ENCODE data around the gene TMIE. TPM values are rescaled to one million over a fixed set of nuclear protein-coding genes. Genes with fewer than 3 reads are reported as not detected.

The TMIE gene
- polyA plus RNA-seq, 2 of the 4 experiments (the other 2 are of a cell fraction): 0.09 to 0.12 TPM

DNA sequence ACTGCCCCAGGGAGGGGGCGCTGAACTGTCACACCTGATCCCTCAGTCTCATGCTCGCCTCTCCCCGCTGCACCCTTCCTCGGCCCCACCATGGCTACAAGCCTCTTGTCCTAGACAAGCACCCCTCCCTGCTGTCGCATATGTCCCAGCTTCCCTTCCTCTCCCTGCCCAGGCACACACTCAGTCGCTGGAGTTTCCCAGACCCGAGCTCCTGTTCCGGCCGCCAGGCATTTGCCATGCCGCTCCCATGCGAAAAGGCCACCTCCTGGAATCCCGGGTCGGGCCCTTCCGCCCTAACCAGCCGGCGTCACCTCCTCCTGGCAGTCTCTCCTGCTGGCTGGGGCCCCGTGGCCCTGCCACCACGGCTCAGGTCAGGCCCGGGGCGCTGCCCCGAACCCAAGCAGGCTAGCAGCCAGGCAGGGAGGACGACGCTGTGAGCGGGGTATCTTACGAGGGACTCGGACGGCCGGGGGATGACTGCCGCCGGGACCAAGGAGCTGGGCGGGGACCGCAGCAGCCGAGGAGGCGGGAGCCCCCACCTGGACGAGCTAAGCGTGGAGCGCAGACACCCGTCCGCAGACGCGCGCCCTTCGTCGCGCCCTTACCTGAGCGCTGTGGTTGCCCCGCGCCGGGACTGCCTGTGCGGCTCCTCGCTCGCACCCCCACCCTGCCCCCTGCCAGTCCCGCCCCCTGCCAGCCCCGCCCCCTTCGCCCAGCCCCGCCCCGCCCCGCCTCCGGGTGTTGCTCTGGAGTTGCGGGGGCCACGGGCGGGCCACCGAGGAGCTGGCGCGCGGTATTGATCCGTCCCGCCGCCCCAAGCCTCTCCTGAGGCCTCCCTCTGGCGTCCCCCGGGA, 7.9 kb upstream of the TMIE start, which contains the start of gene ALS2CL:
Gene ALS2CL, minus strand, starts transcription at position 642 of the 854 bp plus-strand sequence. CDS start 4,239 bp downstream, outside the sequence.
- ChIA-PET CTCF (interaction anchor here (0.9 to 2.6 kb wide), 6 partner anchors 9 to 216 kb away, joined by 3 to 6 read pairs (median 4); no protein-coding TSS in a partner anchor), POLR2A (interaction anchor here (0.6 kb wide), 1 partner anchor 1095 kb away, joined by 3 read pairs; no protein-coding TSS in a partner anchor)
- DNase-seq (ENCODE audit: low read depth in 1 of 2, low spot score in 1 of 2): peak; percentile 32 to 35
- no peak for FAIRE-seq
- H3K4me3 ChIP-seq: peak within 1 kb of the TSS; percentile 80
- peaks cover 27% of the 10 kb centered on the region for H3K4me1 ChIP-seq
- 10% methylated on average over 5 of the region's 71 CpGs for WGBS (ENCODE audit: missing lambda C conversion rate)
- TF ChIP-seq, protein P1, sequence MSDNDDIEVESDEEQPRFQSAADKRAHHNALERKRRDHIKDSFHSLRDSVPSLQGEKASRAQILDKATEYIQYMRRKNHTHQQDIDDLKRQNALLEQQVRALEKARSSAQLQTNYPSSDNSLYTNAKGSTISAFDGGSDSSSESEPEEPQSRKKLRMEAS (IDR thresholded peaks at IDR 0.05): 0 out of 2 replicates have a peak, but pooled peaks have one; percentile 9
- no peak for TF ChIP-seq NFE2L2 (conservative IDR thresholded peaks at IDR 0.05; ENCODE audit: low read length)
- TF ChIP-seq, protein P2, sequence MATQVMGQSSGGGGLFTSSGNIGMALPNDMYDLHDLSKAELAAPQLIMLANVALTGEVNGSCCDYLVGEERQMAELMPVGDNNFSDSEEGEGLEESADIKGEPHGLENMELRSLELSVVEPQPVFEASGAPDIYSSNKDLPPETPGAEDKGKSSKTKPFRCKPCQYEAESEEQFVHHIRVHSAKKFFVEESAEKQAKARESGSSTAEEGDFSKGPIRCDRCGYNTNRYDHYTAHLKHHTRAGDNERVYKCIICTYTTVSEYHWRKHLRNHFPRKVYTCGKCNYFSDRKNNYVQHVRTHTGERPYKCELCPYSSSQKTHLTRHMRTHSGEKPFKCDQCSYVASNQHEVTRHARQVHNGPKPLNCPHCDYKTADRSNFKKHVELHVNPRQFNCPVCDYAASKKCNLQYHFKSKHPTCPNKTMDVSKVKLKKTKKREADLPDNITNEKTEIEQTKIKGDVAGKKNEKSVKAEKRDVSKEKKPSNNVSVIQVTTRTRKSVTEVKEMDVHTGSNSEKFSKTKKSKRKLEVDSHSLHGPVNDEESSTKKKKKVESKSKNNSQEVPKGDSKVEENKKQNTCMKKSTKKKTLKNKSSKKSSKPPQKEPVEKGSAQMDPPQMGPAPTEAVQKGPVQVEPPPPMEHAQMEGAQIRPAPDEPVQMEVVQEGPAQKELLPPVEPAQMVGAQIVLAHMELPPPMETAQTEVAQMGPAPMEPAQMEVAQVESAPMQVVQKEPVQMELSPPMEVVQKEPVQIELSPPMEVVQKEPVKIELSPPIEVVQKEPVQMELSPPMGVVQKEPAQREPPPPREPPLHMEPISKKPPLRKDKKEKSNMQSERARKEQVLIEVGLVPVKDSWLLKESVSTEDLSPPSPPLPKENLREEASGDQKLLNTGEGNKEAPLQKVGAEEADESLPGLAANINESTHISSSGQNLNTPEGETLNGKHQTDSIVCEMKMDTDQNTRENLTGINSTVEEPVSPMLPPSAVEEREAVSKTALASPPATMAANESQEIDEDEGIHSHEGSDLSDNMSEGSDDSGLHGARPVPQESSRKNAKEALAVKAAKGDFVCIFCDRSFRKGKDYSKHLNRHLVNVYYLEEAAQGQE (IDR thresholded peaks at IDR 0.05): no peak
- TF ChIP-seq POLR2A (IDR thresholded peaks at IDR 0.05; ENCODE audit: low read length): peak; percentile 54
- H3K27ac ChIP-seq: peak within 1 kb of the TSS; percentile 76 to 88
- peak within 1 kb of the TSS; percentile 99 for H3K4me2 ChIP-seq
- no peaks in the 10 kb centered on the region for H3K9me3 ChIP-seq
- peak; percentile 54 to 80 for ATAC-seq

DNA sequence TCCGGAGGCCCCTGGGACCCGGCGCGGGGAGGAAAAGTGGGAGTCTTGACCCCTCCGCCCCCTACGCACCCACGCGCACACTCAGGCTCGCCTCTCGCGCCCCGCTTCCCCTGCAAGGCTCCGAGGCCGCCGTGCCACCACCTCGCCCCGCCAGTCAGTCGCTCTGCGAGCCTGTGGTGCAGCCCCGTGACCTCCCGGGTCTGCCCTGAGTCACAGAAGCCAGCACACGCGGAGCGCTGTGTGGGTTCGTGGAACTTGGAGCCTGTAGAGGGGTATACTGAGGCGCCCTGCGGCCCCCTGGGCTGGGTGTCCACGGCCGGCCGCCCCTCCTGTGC, 7.3 kb upstream of the TMIE start:
- CTCF ChIA-PET: interaction anchor here (0.9 to 2.6 kb wide), 5 partner anchors 9 to 204 kb away, joined by 3 to 6 read pairs (median 3); no protein-coding TSS in a partner anchor
- peak; percentile 19; a peak in 4 of 6 replicates for ATAC-seq
- TF ChIP-seq, protein P2 (IDR thresholded peaks at IDR 0.05): no peak
- TF ChIP-seq, protein P3, sequence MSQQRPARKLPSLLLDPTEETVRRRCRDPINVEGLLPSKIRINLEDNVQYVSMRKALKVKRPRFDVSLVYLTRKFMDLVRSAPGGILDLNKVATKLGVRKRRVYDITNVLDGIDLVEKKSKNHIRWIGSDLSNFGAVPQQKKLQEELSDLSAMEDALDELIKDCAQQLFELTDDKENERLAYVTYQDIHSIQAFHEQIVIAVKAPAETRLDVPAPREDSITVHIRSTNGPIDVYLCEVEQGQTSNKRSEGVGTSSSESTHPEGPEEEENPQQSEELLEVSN (IDR thresholded peaks at IDR 0.05; ENCODE audit: borderline replicate concordance, low read depth): no peak
- TF ChIP-seq HDAC2 (IDR thresholded peaks at IDR 0.05): no peak

DNA sequence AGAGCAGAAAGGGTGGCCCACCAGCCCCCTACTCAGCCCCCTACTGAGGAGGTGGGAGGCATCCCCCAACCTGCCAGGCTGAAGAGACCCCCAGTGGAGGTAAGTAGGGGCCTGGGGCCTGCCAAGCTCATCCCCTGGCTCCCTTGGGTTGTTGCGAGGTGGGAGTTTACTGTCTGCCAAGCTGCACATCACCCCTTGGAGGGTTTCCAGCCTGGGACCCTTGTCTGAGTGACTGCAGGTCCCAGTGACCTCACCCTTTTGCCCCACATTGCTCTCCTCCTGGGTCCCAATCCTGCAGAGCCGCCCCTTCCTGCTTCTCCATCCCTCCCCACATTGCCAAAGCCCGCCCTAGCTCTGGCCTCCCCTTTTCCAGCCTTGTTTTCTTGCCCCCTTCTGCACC, 6.7 kb upstream of the TMIE start:
- DNase-seq (ENCODE audit: low read depth in 1 of 2, low spot score in 1 of 2) (no peak), FAIRE-seq (no peak), ATAC-seq (no peak)
- WGBS (ENCODE audit: missing lambda C conversion rate): 95% methylated on average over 3 of the region's 3 CpGs
- Histone ChIP-seq H3K4me2 (no peak overlapping the region), H3K4me3 (no peak overlapping the region), H3K9me3 (no peaks in the 10 kb centered on the region), H3K27ac (no peak overlapping the region), H3K4me1 (peaks cover 27% of the 10 kb centered on the region)
- TF ChIP-seq NFE2L2 (conservative IDR thresholded peaks at IDR 0.05; ENCODE audit: low read length): no peak
- no peak for TF ChIP-seq TFCP2L1 (CRISPR knock-in tag; IDR thresholded peaks at IDR 0.05)
- TF ChIP-seq HDAC2 (IDR thresholded peaks at IDR 0.05): no peak
- TF ChIP-seq TP53 (CRISPR knock-in tag; IDR thresholded peaks at IDR 0.05): no peak
- TF ChIP-seq, protein P4, sequence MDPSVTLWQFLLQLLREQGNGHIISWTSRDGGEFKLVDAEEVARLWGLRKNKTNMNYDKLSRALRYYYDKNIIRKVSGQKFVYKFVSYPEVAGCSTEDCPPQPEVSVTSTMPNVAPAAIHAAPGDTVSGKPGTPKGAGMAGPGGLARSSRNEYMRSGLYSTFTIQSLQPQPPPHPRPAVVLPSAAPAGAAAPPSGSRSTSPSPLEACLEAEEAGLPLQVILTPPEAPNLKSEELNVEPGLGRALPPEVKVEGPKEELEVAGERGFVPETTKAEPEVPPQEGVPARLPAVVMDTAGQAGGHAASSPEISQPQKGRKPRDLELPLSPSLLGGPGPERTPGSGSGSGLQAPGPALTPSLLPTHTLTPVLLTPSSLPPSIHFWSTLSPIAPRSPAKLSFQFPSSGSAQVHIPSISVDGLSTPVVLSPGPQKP (IDR thresholded peaks at IDR 0.05; ENCODE audit: low read depth, low read length): no peak
- TF ChIP-seq, protein P5, sequence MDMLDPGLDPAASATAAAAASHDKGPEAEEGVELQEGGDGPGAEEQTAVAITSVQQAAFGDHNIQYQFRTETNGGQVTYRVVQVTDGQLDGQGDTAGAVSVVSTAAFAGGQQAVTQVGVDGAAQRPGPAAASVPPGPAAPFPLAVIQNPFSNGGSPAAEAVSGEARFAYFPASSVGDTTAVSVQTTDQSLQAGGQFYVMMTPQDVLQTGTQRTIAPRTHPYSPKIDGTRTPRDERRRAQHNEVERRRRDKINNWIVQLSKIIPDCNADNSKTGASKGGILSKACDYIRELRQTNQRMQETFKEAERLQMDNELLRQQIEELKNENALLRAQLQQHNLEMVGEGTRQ (IDR thresholded peaks at IDR 0.05): no peak
- no peak for TF ChIP-seq CBX2 (IDR thresholded peaks at IDR 0.05; ENCODE audit: borderline replicate concordance, low read depth)
- no peak for TF ChIP-seq ZSCAN20 (CRISPR knock-in tag; IDR thresholded peaks at IDR 0.05)
- no peak for TF ChIP-seq MAFK (IDR thresholded peaks at IDR 0.05; ENCODE audit: partially characterized antibody)
- TF ChIP-seq FOXS1 (CRISPR knock-in tag; IDR thresholded peaks at IDR 0.05): no peak
- TF ChIP-seq BHLHE40 (IDR thresholded peaks at IDR 0.05; ENCODE audit: low read depth, low read length): no peak
- TF ChIP-seq JUNB (IDR thresholded peaks at IDR 0.05): no peak
- TF ChIP-seq PHF8 (IDR thresholded peaks at IDR 0.05; ENCODE audit: borderline replicate concordance, low read depth): no peak
- CTCF ChIA-PET: no interaction called here
- POLR2A ChIA-PET: no interaction called here

More for the DNA sequence above, 7.3 kb upstream of the TMIE start:
- DNase-seq (ENCODE audit: low read depth in 1 of 2, low spot score in 1 of 2) (no peak), FAIRE-seq (no peak)
- no CpG with 5 or more reads among the region's 30 CpGs for WGBS (ENCODE audit: missing lambda C conversion rate)
- Histone ChIP-seq H3K27ac (peak overlapping the region; percentile 76 to 88), H3K4me2 (peak overlapping the region; percentile 99), H3K4me1 (peaks cover 27% of the 10 kb centered on the region), H3K9me3 (no peaks in the 10 kb centered on the region), H3K4me3 (peak overlapping the region; percentile 80)
- POLR2A ChIA-PET: interaction anchor here (0.6 kb wide), 1 partner anchor 1095 kb away, joined by 3 read pairs; no protein-coding TSS in a partner anchor
